Measurements from ENCODE around the gene DGKD. TPM values are rescaled to one million over a fixed set of nuclear protein-coding genes. Genes with fewer than 3 reads are reported as not detected.

DGKD gene
- total and polyA plus RNA-seq, 12 donors, result 6.8 to 43.8 (median 16.5) TPM

DNA sequence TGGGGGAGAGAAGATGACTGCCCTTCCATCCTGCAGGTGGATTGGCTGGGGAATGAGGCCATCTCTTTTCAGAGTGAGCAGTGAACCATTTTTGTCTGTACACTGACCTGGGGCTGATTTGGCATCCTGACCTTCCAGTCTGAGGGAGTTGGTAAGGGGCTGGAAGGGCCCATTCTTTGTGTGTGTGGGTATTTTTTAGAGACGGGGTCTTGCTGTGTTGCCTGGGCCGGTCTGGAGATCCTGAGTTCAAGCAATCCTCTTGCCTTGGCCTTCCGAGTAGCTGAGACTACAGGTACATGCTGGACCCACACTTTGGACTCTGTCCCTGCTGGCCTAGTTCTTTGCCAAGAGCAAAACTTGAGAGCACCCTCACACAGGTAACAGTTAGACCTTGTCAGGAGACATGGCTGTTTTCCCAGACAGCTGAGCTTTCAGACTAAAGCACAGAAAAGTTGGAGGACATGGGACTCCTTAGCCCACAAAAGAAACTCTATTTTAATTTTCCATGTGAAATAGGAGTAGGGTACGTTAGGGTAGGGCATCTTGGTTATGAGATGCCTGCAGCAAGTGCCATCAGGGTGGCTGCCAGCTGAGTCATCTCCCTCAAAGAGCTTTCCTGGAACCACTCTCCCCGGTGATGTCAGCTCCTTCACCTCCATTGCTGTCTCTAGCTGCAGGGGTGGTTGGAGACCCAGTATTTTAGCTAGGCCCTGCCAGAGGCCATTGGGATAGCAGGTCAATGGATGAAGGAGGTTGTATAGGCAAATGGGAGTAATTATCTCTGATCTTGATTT, 60.7 kb downstream of the DGKD start:
- peak in 6 of 7 donors; percentile 55 to 79 (median 67) for DNase-seq

DNA sequence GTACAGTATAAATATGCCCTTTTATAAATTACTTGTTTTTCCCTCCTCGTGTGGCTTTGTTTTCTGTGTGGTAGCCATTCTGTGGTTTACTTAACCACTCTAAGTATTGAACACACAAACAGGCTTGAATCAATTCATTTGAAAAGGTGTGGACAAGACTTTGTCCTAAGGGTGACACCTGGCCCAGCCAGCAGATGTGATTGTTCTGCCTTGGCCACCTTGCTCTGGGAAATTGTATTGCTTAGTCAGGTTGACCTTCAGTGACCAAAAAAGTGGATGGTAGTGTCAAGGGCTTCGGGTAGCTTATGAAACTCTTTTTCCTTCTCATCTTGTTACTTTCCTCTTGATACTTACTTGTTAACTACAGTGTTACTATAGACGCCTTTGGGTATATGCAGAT, 61.9 kb downstream of the DGKD start:
- TF ChIP-seq POLR2A (IDR thresholded peaks at IDR 0.05), result no peak
- TF ChIP-seq, protein P1, sequence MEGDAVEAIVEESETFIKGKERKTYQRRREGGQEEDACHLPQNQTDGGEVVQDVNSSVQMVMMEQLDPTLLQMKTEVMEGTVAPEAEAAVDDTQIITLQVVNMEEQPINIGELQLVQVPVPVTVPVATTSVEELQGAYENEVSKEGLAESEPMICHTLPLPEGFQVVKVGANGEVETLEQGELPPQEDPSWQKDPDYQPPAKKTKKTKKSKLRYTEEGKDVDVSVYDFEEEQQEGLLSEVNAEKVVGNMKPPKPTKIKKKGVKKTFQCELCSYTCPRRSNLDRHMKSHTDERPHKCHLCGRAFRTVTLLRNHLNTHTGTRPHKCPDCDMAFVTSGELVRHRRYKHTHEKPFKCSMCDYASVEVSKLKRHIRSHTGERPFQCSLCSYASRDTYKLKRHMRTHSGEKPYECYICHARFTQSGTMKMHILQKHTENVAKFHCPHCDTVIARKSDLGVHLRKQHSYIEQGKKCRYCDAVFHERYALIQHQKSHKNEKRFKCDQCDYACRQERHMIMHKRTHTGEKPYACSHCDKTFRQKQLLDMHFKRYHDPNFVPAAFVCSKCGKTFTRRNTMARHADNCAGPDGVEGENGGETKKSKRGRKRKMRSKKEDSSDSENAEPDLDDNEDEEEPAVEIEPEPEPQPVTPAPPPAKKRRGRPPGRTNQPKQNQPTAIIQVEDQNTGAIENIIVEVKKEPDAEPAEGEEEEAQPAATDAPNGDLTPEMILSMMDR (IDR thresholded peaks at IDR 0.05), result no peak
- H3K9me3 ChIP-seq (replicated peaks in 1 of 3), result peaks cover 0 to 16% (median 0%) of the 10 kb centered on the region in 3 donors
- H3K36me3 ChIP-seq (replicated peaks in 1 of 2), result no peaks in the 10 kb centered on the region
- no peak overlapping the region for H3K4me3 ChIP-seq
- WGBS, 4 donors, result 58 to 79% (median 71%) methylated on average over 3 of the region's 3 CpGs
- no peaks in the 10 kb centered on the region for H3K27me3 ChIP-seq
- H3K27ac ChIP-seq, result peak overlapping the region in 1 of 5 donors; percentile 17
- peaks cover 18 to 42% of the 10 kb centered on the region in 2 donors for H3K4me1 ChIP-seq (replicated peaks in 1 of 2)
- intact Hi-C loops (cut with DNase I), result no loop called here
- no peak for DNase-seq

More for the DNA sequence above, 60.7 kb downstream of the DGKD start:
- H3K36me3 ChIP-seq (replicated peaks in 1 of 2), result no peaks in the 10 kb centered on the region
- H3K4me3 ChIP-seq, result no peak overlapping the region
- peaks cover 0 to 19% (median 0%) of the 10 kb centered on the region in 3 donors for H3K9me3 ChIP-seq (replicated peaks in 1 of 3)
- TF ChIP-seq, protein P1 (IDR thresholded peaks at IDR 0.05), result no peak
- no peak for TF ChIP-seq POLR2A (IDR thresholded peaks at IDR 0.05)
- intact Hi-C loops (cut with DNase I), result no loop called here
- peaks cover 20 to 45% of the 10 kb centered on the region in 2 donors for H3K4me1 ChIP-seq (replicated peaks in 1 of 2)
- H3K27ac ChIP-seq, result peak overlapping the region in 3 of 5 donors; percentile 40 to 86 (median 83)
- no peaks in the 10 kb centered on the region for H3K27me3 ChIP-seq
- 76 to 83% (median 77%) methylated on average over 3 to 5 of the region's 5 CpGs for WGBS, 4 donors

DNA sequence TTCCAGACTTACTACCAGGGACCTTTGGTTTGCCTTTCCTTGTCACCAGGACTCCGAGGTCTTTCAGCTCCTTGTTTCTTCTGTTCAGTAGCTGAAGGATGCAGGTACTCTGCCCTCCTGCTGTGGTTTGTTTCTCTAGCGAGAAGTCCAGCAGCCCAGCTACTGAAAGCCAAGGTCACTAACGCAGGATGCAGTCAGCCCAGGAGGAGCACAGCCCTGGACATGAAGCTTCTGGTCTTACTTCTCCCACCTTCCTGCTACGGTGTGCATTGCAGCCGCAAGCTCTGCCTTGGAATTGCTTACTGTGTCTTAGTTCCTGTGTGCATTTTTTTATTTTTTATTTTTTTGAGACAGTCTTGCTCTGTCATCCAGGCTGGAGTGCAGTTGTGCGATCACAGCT, 62.4 kb downstream of the DGKD start:
- Histone ChIP-seq H3K9me3 (replicated peaks in 1 of 3) (peaks cover 0 to 10% (median 0%) of the 10 kb centered on the region in 3 donors), H3K4me1 (replicated peaks in 1 of 2) (peaks cover 18 to 42% of the 10 kb centered on the region in 2 donors), H3K27ac (peak overlapping the region in 1 of 5 donors; percentile 17), H3K4me3 (no peak overlapping the region), H3K36me3 (replicated peaks in 1 of 2) (no peaks in the 10 kb centered on the region), H3K27me3 (no peaks in the 10 kb centered on the region)
- intact Hi-C loops (cut with DNase I), result no loop called here
- DNase-seq, result peak in 3 of 7 donors; percentile 36 to 45 (median 40)
- 59 to 71% (median 64%) methylated on average over 6 of the region's 6 CpGs for WGBS, 4 donors
- TF ChIP-seq POLR2A (IDR thresholded peaks at IDR 0.05), result no peak
- TF ChIP-seq, protein P1 (IDR thresholded peaks at IDR 0.05), result no peak

DNA sequence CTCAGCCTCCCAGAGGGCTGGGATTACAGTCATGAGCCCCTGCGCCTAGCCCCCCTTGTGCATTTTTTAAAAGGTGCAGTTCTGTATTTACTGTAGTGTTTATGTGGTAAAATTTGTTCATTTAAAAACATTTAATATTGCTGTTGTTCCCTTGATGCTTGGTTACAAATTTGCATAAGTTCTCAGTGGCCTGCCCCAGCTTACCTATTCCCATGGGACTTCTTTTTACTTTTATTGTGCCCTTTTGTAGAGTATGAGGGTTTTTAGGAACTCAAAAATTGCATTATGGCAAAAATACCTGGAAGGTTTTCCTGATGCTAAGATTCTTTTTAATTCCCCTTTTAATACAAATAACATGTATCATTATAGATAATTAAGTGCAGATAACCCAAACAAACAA, 63.0 kb downstream of the DGKD start:
- peaks cover 18 to 42% of the 10 kb centered on the region in 2 donors for H3K4me1 ChIP-seq (replicated peaks in 1 of 2)
- H3K27ac ChIP-seq, result no peak overlapping the region
- DNase-seq, result no peak
- H3K4me3 ChIP-seq, result no peak overlapping the region
- TF ChIP-seq, protein P1 (IDR thresholded peaks at IDR 0.05), result no peak
- no peak for TF ChIP-seq POLR2A (IDR thresholded peaks at IDR 0.05)
- no peaks in the 10 kb centered on the region for H3K27me3 ChIP-seq
- peaks cover 0 to 5% (median 0%) of the 10 kb centered on the region in 3 donors for H3K9me3 ChIP-seq (replicated peaks in 1 of 3)
- no peaks in the 10 kb centered on the region for H3K36me3 ChIP-seq (replicated peaks in 1 of 2)
- WGBS, 4 donors, result 90 to 100% (median 94%) methylated on average over 1 of the region's 1 CpG
- intact Hi-C loops (cut with DNase I), result no loop called here
